SJCRH30 (cell line): ENCODE results near the gene DDX39A. TPM values are rescaled to one million over a fixed set of nuclear protein-coding genes. Genes with fewer than 3 reads are reported as not detected.
"Not testable (repeated sequence)": the region's sequence is repeated elsewhere in the genome, so short reads cannot be mapped to it uniquely, and the experiment has no call there.

Experiments used
- DNase-seq, 2 experiments: peaks; one replicate each; pipeline ENCODE4 v3.0.0-alpha.2; 2015 to 2020
- H3K27ac ChIP-seq: fragments of 250-450 bp; sonication (Bioruptor Pico); 2 replicates; pipeline ENCODE4 v1.5.1; 2020; ENCODE audit warnings: mild to moderate bottlenecking, moderate library complexity
- H3K27me3 ChIP-seq: fragments of 250-450 bp; sonication (Bioruptor Pico); 2 replicates; pipeline ENCODE4 v1.5.1; 2020; ENCODE audit warnings: mild to moderate bottlenecking, moderate library complexity
- H3K36me3 ChIP-seq: fragments of 250-450 bp; sonication (Bioruptor Pico); 2 replicates; pipeline ENCODE4 v1.5.1; 2020; ENCODE audit warnings: mild to moderate bottlenecking, moderate library complexity
- H3K4me1 ChIP-seq: fragments of 250-450 bp; sonication (Bioruptor Pico); 2 replicates; pipeline ENCODE4 v1.5.1; 2020; ENCODE audit warnings: mild to moderate bottlenecking, moderate library complexity
- H3K4me3 ChIP-seq: fragments of 250-450 bp; sonication (Bioruptor Pico); 2 replicates; pipeline ENCODE4 v1.5.1; 2020; ENCODE audit warnings: mild to moderate bottlenecking, moderate library complexity
- H3K9me3 ChIP-seq: fragments of 250-450 bp; sonication (Bioruptor Pico); replicated peaks from 2 replicates; pipeline ENCODE4 v1.5.1; 2020; ENCODE audit warnings: mild to moderate bottlenecking, moderate library complexity
- total RNA-seq: library from RNA; depleted of rRNA; stranded (reverse); fragments of >200 nt; shearing (Covaris generic); gene quantifications from 2 replicates; pipeline ENCODE4 v1.2.3, GENCODE V29; 2014; rRNA removed

DDX39A gene
- 180 and 188 TPM in 2 replicates for total RNA-seq

- Histone ChIP-seq H3K36me3 (peaks cover 10% of the 10 kb centered on the region), H3K27ac (peak within 1 kb of the TSS; percentile 78), H3K9me3 (no peaks in the 10 kb centered on the region), H3K4me3 (peak within 1 kb of the TSS; percentile 89), H3K4me1 (peaks cover 6% of the 10 kb centered on the region), H3K27me3 (no peaks in the 10 kb centered on the region)
- DNase-seq, result peak; percentile 100
These were observed at the start of gene DDX39A for GRCh38 chr19:14419106-14419813. DDX39A (minus strand) TSS chr19:14419341; CDS start chr19:14413220, 6,121 bp downstream.

- no peak overlapping the region for H3K27ac ChIP-seq
- H3K4me3 ChIP-seq, result no peak overlapping the region
- peaks cover 16% of the 10 kb centered on the region for H3K36me3 ChIP-seq
- H3K4me1 ChIP-seq, result no peaks in the 10 kb centered on the region
- no peaks in the 10 kb centered on the region for H3K27me3 ChIP-seq
- H3K9me3 ChIP-seq, result no peaks in the 10 kb centered on the region
- DNase-seq, result no peak
These were observed 48.7 kb upstream of the DDX39A start for GRCh38 chr19:14467816-14468215.

- DNase-seq, result no peak
- Histone ChIP-seq H3K27me3 (no peaks in the 10 kb centered on the region), H3K4me1 (no peaks in the 10 kb centered on the region), H3K9me3 (no peaks in the 10 kb centered on the region), H3K36me3 (peaks cover 16% of the 10 kb centered on the region), H3K4me3 (no peak overlapping the region), H3K27ac (no peak overlapping the region)
These were observed 48.2 kb upstream of the DDX39A start for GRCh38 chr19:14467391-14467790.

- Histone ChIP-seq H3K27me3 (no peaks in the 10 kb centered on the region), H3K4me1 (no peaks in the 10 kb centered on the region), H3K4me3 (no peak overlapping the region), H3K36me3 (peaks cover 17% of the 10 kb centered on the region; the same call in 1 of the 2 replicates), H3K27ac (no peak overlapping the region), H3K9me3 (no peaks in the 10 kb centered on the region)
- DNase-seq, result no peak
These were observed 44.6 kb upstream of the DDX39A start for GRCh38 chr19:14463747-14464146.

GRCh38 chr19:14462401-14462800 lies 43.3 kb upstream of the DDX39A start:
- not testable (repeated sequence) for H3K4me1 ChIP-seq, H3K27ac ChIP-seq

GRCh38 chr19:14460935-14461334 lies 41.8 kb upstream of the DDX39A start:
- DNase-seq, result no peak
- H3K36me3 ChIP-seq, result peaks cover 13% of the 10 kb centered on the region; the same call in 1 of the 2 replicates
- H3K4me3 ChIP-seq, result no peak overlapping the region
- H3K27ac ChIP-seq, result no peak overlapping the region
- no peaks in the 10 kb centered on the region for H3K9me3 ChIP-seq
- no peaks in the 10 kb centered on the region for H3K27me3 ChIP-seq
- no peaks in the 10 kb centered on the region for H3K4me1 ChIP-seq

More at GRCh38 chr19:14462401-14462800, 43.3 kb upstream of the DDX39A start:
- H3K27me3 ChIP-seq, DNase-seq, H3K9me3 ChIP-seq, H3K4me3 ChIP-seq: not testable (repeated sequence)
- peaks cover 13% of the 10 kb centered on the region; the same call in 1 of the 2 replicates for H3K36me3 ChIP-seq

- H3K4me3 ChIP-seq, result no peak overlapping the region
- H3K36me3 ChIP-seq, result peaks cover 10% of the 10 kb centered on the region; the same call in 1 of the 2 replicates
- no peak overlapping the region for H3K27ac ChIP-seq
- DNase-seq, result no peak
- no peaks in the 10 kb centered on the region for H3K4me1 ChIP-seq
- H3K27me3 ChIP-seq, result no peaks in the 10 kb centered on the region
- H3K9me3 ChIP-seq, result no peaks in the 10 kb centered on the region
These were observed 40.6 kb upstream of the DDX39A start for GRCh38 chr19:14459703-14460102.

GRCh38 chr19:14452303-14452702 lies 33.2 kb upstream of the DDX39A start:
- H3K4me3 ChIP-seq, H3K27me3 ChIP-seq, H3K27ac ChIP-seq, H3K9me3 ChIP-seq, H3K4me1 ChIP-seq, DNase-seq: not testable (repeated sequence)
- peaks cover 22% of the 10 kb centered on the region for H3K36me3 ChIP-seq

- Histone ChIP-seq H3K36me3 (peaks cover 34% of the 10 kb centered on the region), H3K4me3 (no peak overlapping the region), H3K27ac (no peak overlapping the region), H3K4me1 (no peaks in the 10 kb centered on the region), H3K9me3 (no peaks in the 10 kb centered on the region), H3K27me3 (no peaks in the 10 kb centered on the region)
- DNase-seq, result no peak
These were observed 31.7 kb upstream of the DDX39A start for GRCh38 chr19:14450876-14451275.

- H3K36me3 ChIP-seq, result peaks cover 35% of the 10 kb centered on the region
- H3K9me3 ChIP-seq, result no peaks in the 10 kb centered on the region
- no peaks in the 10 kb centered on the region for H3K4me1 ChIP-seq
- peak; percentile 79 to 86 for DNase-seq
- no peak overlapping the region for H3K27ac ChIP-seq
- H3K27me3 ChIP-seq, result no peaks in the 10 kb centered on the region
- H3K4me3 ChIP-seq, result no peak overlapping the region
These were observed 31.2 kb upstream of the DDX39A start for GRCh38 chr19:14450168-14450874.

- Histone ChIP-seq H3K4me3 (no peak overlapping the region), H3K4me1 (no peaks in the 10 kb centered on the region), H3K27ac (no peak overlapping the region), H3K9me3 (no peaks in the 10 kb centered on the region), H3K27me3 (no peaks in the 10 kb centered on the region), H3K36me3 (peaks cover 44% of the 10 kb centered on the region)
- no peak for DNase-seq
These were observed 30.2 kb upstream of the DDX39A start for GRCh38 chr19:14449321-14449720.

- Histone ChIP-seq H3K36me3 (peaks cover 53% of the 10 kb centered on the region), H3K4me1 (no peaks in the 10 kb centered on the region), H3K4me3 (no peak overlapping the region), H3K9me3 (no peaks in the 10 kb centered on the region), H3K27me3 (no peaks in the 10 kb centered on the region), H3K27ac (no peak overlapping the region)
- DNase-seq, result no peak
These were observed 27.3 kb upstream of the DDX39A start for GRCh38 chr19:14446336-14447036.

GRCh38 chr19:14443632-14444216 lies 24.6 kb upstream of the DDX39A start:
- Histone ChIP-seq H3K4me1 (peaks cover 11% of the 10 kb centered on the region), H3K27ac (no peak overlapping the region), H3K27me3 (no peaks in the 10 kb centered on the region), H3K36me3 (peaks cover 40% of the 10 kb centered on the region), H3K4me3 (no peak overlapping the region), H3K9me3 (no peaks in the 10 kb centered on the region)
- no peak for DNase-seq

GRCh38 chr19:14442891-14443631 lies 23.9 kb upstream of the DDX39A start:
- H3K36me3 ChIP-seq, result peaks cover 38% of the 10 kb centered on the region

More at GRCh38 chr19:14442891-14443631, 23.9 kb upstream of the DDX39A start:
- H3K9me3 ChIP-seq, result no peaks in the 10 kb centered on the region
- no peak overlapping the region for H3K4me3 ChIP-seq
- peaks cover 11% of the 10 kb centered on the region for H3K4me1 ChIP-seq
- no peaks in the 10 kb centered on the region for H3K27me3 ChIP-seq
- no peak for DNase-seq
- no peak overlapping the region for H3K27ac ChIP-seq
